ENCODE data around the gene CEP76. TPM values are rescaled to one million over a fixed set of nuclear protein-coding genes. Genes with fewer than 3 reads are reported as not detected.

Gene CEP76
- polyA plus RNA-seq, 3 donors = 2.7 to 3.4 (median 3.0) TPM

DNA sequence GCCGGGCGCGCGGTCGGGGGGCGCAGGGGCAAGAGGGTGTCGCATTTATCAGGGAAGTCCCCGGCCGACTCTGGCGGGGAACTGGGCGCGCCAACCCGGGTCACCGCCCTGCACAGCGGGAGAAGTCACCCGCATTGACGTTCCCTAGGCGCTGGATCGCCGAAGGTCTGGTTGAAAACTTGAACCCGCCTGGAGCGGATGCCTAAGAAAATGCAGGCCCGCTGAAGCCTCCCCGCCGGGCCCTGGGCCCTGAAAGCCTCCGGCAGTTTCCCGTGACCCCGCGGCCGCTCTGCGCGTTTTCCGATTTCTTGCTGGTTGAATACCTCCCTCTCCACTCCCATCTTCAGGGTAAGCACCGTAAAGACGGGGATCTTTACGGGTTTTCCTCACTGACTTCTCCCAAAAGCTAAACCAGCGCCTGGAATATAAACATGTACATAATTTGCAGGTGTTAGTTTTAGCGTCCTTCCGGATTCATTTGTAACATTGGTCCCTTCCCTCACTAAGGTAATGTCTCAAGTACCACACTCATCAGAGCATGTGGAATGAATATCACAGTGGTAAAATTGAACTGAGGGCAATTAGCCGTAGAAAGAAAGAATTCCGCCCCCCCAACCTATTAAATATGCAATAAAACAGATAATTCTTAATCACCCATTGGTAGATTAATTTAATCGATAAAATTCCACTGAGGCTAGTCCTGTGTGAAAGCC lies 43.9 kb downstream of the CEP76 start:
- H3K36me3 ChIP-seq (replicated peaks in 1 of 2; ENCODE audit: control insufficient read depth in 1 of 2, insufficient read depth in 2 of 2, low read length in 2 of 2) = no peaks in the 10 kb centered on the region
- peak overlapping the region; percentile 92 for H2AFZ ChIP-seq (ENCODE audit: insufficient read depth, low read depth, low read length, poor library complexity, severe bottlenecking)
- H3K4me1 ChIP-seq (ENCODE audit: control insufficient read depth in 1 of 2, insufficient read depth in 2 of 2, low read length in 2 of 2) = peaks cover 11 to 19% of the 10 kb centered on the region in 2 donors
- TF ChIP-seq, protein P1, sequence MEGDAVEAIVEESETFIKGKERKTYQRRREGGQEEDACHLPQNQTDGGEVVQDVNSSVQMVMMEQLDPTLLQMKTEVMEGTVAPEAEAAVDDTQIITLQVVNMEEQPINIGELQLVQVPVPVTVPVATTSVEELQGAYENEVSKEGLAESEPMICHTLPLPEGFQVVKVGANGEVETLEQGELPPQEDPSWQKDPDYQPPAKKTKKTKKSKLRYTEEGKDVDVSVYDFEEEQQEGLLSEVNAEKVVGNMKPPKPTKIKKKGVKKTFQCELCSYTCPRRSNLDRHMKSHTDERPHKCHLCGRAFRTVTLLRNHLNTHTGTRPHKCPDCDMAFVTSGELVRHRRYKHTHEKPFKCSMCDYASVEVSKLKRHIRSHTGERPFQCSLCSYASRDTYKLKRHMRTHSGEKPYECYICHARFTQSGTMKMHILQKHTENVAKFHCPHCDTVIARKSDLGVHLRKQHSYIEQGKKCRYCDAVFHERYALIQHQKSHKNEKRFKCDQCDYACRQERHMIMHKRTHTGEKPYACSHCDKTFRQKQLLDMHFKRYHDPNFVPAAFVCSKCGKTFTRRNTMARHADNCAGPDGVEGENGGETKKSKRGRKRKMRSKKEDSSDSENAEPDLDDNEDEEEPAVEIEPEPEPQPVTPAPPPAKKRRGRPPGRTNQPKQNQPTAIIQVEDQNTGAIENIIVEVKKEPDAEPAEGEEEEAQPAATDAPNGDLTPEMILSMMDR (IDR thresholded peaks at IDR 0.05) = no peak
- Mint-ChIP-seq H3K27ac (peak overlapping the region in 1 of 7 donors; percentile 41), H3K9me3 (peaks cover 0 to 11% (median 0%) of the 10 kb centered on the region in 7 donors), H3K27me3 (ENCODE audit: low read depth in 3 of 3) (peaks cover 13 to 33% (median 23%) of the 10 kb centered on the region in 3 donors), H3K36me3 (peaks cover 0 to 3% of the 10 kb centered on the region in 2 donors), H3K4me1 (peaks cover 13% of the 10 kb centered on the region), H3K4me3 (peak overlapping the region; percentile 81 to 88)
- H3K9ac ChIP-seq (ENCODE audit: insufficient read depth, low read length, poor library complexity, severe bottlenecking) = peak overlapping the region; percentile 70
- peaks cover 7 to 21% of the 10 kb centered on the region in 2 donors for H3K27me3 ChIP-seq (ENCODE audit: control insufficient read depth in 2 of 2, insufficient read depth in 2 of 2, low read length in 2 of 2)
- WGBS (ENCODE audit: insufficient coverage) = 5% methylated on average over 33 of the region's 42 CpGs
- no peaks in the 10 kb centered on the region for H3K9me3 ChIP-seq (replicated peaks in 1 of 2; ENCODE audit: control insufficient read depth in 1 of 2, insufficient read depth in 1 of 2, low read length in 2 of 2)
- peak overlapping the region; percentile 46 to 84 (median 82) for H3K4me3 ChIP-seq (replicated peaks in 1 of 3; ENCODE audit: low read depth in 2 of 3, low read length in 3 of 3)
- H4K20me1 ChIP-seq (ENCODE audit: insufficient read depth, low read length) = no peaks in the 10 kb centered on the region
- no peaks in the 10 kb centered on the region for H3K79me2 ChIP-seq (ENCODE audit: insufficient read depth, low read length)
- intact Hi-C loops (cut with micrococcal nuclease) = loop anchor here (2.0 to 10.0 kb wide), 5 partner anchors 51 to 268 kb away; partner anchors contain the start of gene PRELID3A (in 2 of the 2)
- H3K27ac ChIP-seq (ENCODE audit: low read depth in 1 of 2, low read length in 2 of 2) = no peak overlapping the region
- H3K4me2 ChIP-seq (replicated peaks; ENCODE audit: extremely low read depth, low read length, poor library complexity, severe bottlenecking) = peak overlapping the region; percentile 88
- DNase-seq = peak; percentile 16 to 36 (median 33)

DNA sequence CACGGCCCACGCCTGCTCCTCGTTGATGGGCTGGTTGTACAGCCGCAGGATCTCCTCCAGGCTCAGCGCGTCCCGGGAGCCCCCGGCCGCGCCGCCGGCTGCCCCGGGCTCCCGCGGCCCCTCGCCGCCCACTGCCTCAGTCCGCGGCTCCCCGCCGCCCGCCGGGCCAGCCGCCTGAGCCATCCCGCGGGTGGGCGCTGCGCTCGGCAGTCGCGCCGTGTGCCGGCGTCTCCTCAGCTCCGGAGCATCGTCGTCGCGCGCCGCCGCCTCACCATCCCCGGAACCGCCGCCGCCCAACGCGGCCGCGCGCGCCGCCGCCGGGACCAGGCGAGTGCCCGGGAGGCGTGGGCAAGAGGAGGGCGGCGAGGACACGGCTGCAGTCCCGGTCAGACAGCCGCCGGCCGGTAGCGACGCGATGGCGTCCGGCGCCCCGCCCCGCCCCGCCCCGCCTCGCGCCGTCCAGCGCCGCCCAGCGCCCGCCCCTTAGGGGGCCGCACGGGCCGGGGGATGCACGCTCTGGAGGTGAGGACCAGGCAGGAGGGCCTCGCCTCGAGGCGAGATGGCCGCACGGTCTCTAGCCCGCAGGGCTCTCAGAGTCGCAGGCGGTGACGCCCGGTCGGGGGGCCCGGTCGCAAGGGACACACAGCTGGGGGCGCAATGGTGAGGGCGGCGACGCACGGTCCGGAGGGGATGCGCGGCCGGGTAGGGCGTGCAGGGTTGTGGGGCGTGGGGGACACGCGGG lies 44.7 kb downstream of the CEP76 start, which contains the start of gene SPIRE1:
SPIRE1 (minus strand) TSS at position 424 of the 742 bp plus-strand sequence; CDS start at position 183, 241 bp downstream.
- peaks cover 0 to 3% of the 10 kb centered on the region in 2 donors for H3K36me3 Mint-ChIP-seq
- intact Hi-C loops (cut with micrococcal nuclease) = loop anchor here (2.0 to 10.0 kb wide), 5 partner anchors 51 to 267 kb away; partner anchors contain the start of gene PRELID3A (in 2 of the 2)
- Histone ChIP-seq H3K36me3 (replicated peaks in 1 of 2; ENCODE audit: control insufficient read depth in 1 of 2, insufficient read depth in 2 of 2, low read length in 2 of 2) (no peaks in the 10 kb centered on the region), H3K4me2 (replicated peaks; ENCODE audit: extremely low read depth, low read length, poor library complexity, severe bottlenecking) (peak within 1 kb of the TSS; percentile 88), H3K27ac (ENCODE audit: low read depth in 1 of 2, low read length in 2 of 2) (peak within 1 kb of the TSS in 1 of 2 donors; percentile 48), H3K4me3 (replicated peaks in 1 of 3; ENCODE audit: low read depth in 2 of 3, low read length in 3 of 3) (peak within 1 kb of the TSS; percentile 46 to 84 (median 82)), H4K20me1 (ENCODE audit: insufficient read depth, low read length) (no peaks in the 10 kb centered on the region), H3K9ac (ENCODE audit: insufficient read depth, low read length, poor library complexity, severe bottlenecking) (peak within 1 kb of the TSS; percentile 77), H2AFZ (ENCODE audit: insufficient read depth, low read depth, low read length, poor library complexity, severe bottlenecking) (peak within 1 kb of the TSS; percentile 92), H3K27me3 (ENCODE audit: control insufficient read depth in 2 of 2, insufficient read depth in 2 of 2, low read length in 2 of 2) (peaks cover 7 to 21% of the 10 kb centered on the region in 2 donors), H3K79me2 (ENCODE audit: insufficient read depth, low read length) (no peaks in the 10 kb centered on the region), H3K4me1 (ENCODE audit: control insufficient read depth in 1 of 2, insufficient read depth in 2 of 2, low read length in 2 of 2) (peaks cover 11 to 19% of the 10 kb centered on the region in 2 donors), H3K9me3 (replicated peaks in 1 of 2; ENCODE audit: control insufficient read depth in 1 of 2, insufficient read depth in 1 of 2, low read length in 2 of 2) (no peaks in the 10 kb centered on the region)
- under 1% methylated on average over 112 of the region's 112 CpGs for WGBS (ENCODE audit: insufficient coverage)
- H3K9me3 Mint-ChIP-seq = peaks cover 0 to 11% (median 0%) of the 10 kb centered on the region in 7 donors
- peaks cover 13 to 33% (median 23%) of the 10 kb centered on the region in 3 donors for H3K27me3 Mint-ChIP-seq (ENCODE audit: low read depth in 3 of 3)
- TF ChIP-seq, protein P1 (IDR thresholded peaks at IDR 0.05) = no peak
- H3K4me3 Mint-ChIP-seq = peak within 1 kb of the TSS; percentile 83 to 91
- peak; percentile 38 to 47 (median 38) for DNase-seq
- H3K27ac Mint-ChIP-seq = peak within 1 kb of the TSS in 1 of 7 donors; percentile 41
- peaks cover 19% of the 10 kb centered on the region for H3K4me1 Mint-ChIP-seq
